ENCODE data around the gene HYAL3.

The HYAL3 gene

GRCh38 chr3:50337175-50337861, 38.1 kb upstream of the HYAL3 start:
- H3K9me3 ChIP-seq (ENCODE audit: insufficient read depth, low read length): no peaks in the 10 kb centered on the region
- peaks cover 11% of the 10 kb centered on the region for H3K27me3 ChIP-seq (ENCODE audit: insufficient read depth, insufficient read length)
- H3K9ac ChIP-seq (ENCODE audit: insufficient read length, low read depth): peak overlapping the region; percentile 98
- TF ChIP-seq SUZ12 (IDR thresholded peaks at IDR 0.05; ENCODE audit: extremely low read depth, insufficient read depth, insufficient read length) (no peak), ZNF274 (IDR thresholded peaks at IDR 0.05; ENCODE audit: low read depth, low read length) (no peak), YY1 (IDR thresholded peaks at IDR 0.05; ENCODE audit: insufficient read depth, insufficient read length) (no peak)
- DNase-seq (ENCODE audit: low read depth, low spot score): peak; percentile 99
- peak overlapping the region; percentile 96 for H3K4me3 ChIP-seq (ENCODE audit: insufficient read length, low read depth)
- H3K4me1 ChIP-seq (ENCODE audit: insufficient read depth, insufficient read length): peaks cover 10% of the 10 kb centered on the region
- H3K36me3 ChIP-seq (ENCODE audit: insufficient read depth, insufficient read length, low read length): peaks cover 41% of the 10 kb centered on the region

- TF ChIP-seq YY1 (IDR thresholded peaks at IDR 0.05; ENCODE audit: insufficient read depth, insufficient read length): no peak
- TF ChIP-seq SUZ12 (IDR thresholded peaks at IDR 0.05; ENCODE audit: extremely low read depth, insufficient read depth, insufficient read length): no peak
- no peak for TF ChIP-seq ZNF274 (IDR thresholded peaks at IDR 0.05; ENCODE audit: low read depth, low read length)
- peak overlapping the region; percentile 96 for H3K4me3 ChIP-seq (ENCODE audit: insufficient read length, low read depth)
- DNase-seq (ENCODE audit: low read depth, low spot score): no peak
- H3K36me3 ChIP-seq (ENCODE audit: insufficient read depth, insufficient read length, low read length): peaks cover 48% of the 10 kb centered on the region
- peaks cover 8% of the 10 kb centered on the region for H3K4me1 ChIP-seq (ENCODE audit: insufficient read depth, insufficient read length)
- H3K9me3 ChIP-seq (ENCODE audit: insufficient read depth, low read length): no peaks in the 10 kb centered on the region
- peak overlapping the region; percentile 98 for H3K9ac ChIP-seq (ENCODE audit: insufficient read length, low read depth)
- peaks cover 9% of the 10 kb centered on the region for H3K27me3 ChIP-seq (ENCODE audit: insufficient read depth, insufficient read length)
Observed at GRCh38 chr3:50336452-50337174, 37.4 kb upstream of the HYAL3 start.

- no peak for TF ChIP-seq ZNF274 (IDR thresholded peaks at IDR 0.05; ENCODE audit: low read depth, low read length)
- TF ChIP-seq YY1 (IDR thresholded peaks at IDR 0.05; ENCODE audit: insufficient read depth, insufficient read length): no peak
- TF ChIP-seq SUZ12 (IDR thresholded peaks at IDR 0.05; ENCODE audit: extremely low read depth, insufficient read depth, insufficient read length): no peak
- no peak overlapping the region for H3K4me3 ChIP-seq (ENCODE audit: insufficient read length, low read depth)
- H3K9ac ChIP-seq (ENCODE audit: insufficient read length, low read depth): peak overlapping the region; percentile 57
- peaks cover 69% of the 10 kb centered on the region for H3K36me3 ChIP-seq (ENCODE audit: insufficient read depth, insufficient read length, low read length)
- no peaks in the 10 kb centered on the region for H3K9me3 ChIP-seq (ENCODE audit: insufficient read depth, low read length)
- H3K4me1 ChIP-seq (ENCODE audit: insufficient read depth, insufficient read length): peaks cover 4% of the 10 kb centered on the region
- no peak for DNase-seq (ENCODE audit: low read depth, low spot score)
- no peaks in the 10 kb centered on the region for H3K27me3 ChIP-seq (ENCODE audit: insufficient read depth, insufficient read length)
Observed at GRCh38 chr3:50334339-50335075, 35.3 kb upstream of the HYAL3 start.

GRCh38 chr3:50333744-50334328, 34.6 kb upstream of the HYAL3 start:
- TF ChIP-seq ZNF274 (IDR thresholded peaks at IDR 0.05; ENCODE audit: low read depth, low read length): no peak
- TF ChIP-seq SUZ12 (IDR thresholded peaks at IDR 0.05; ENCODE audit: extremely low read depth, insufficient read depth, insufficient read length): no peak
- no peak for TF ChIP-seq YY1 (IDR thresholded peaks at IDR 0.05; ENCODE audit: insufficient read depth, insufficient read length)
- no peaks in the 10 kb centered on the region for H3K9me3 ChIP-seq (ENCODE audit: insufficient read depth, low read length)
- peaks cover 75% of the 10 kb centered on the region for H3K36me3 ChIP-seq (ENCODE audit: insufficient read depth, insufficient read length, low read length)
- no peak overlapping the region for H3K9ac ChIP-seq (ENCODE audit: insufficient read length, low read depth)
- peaks cover 4% of the 10 kb centered on the region for H3K4me1 ChIP-seq (ENCODE audit: insufficient read depth, insufficient read length)
- H3K27me3 ChIP-seq (ENCODE audit: insufficient read depth, insufficient read length): no peaks in the 10 kb centered on the region
- no peak for DNase-seq (ENCODE audit: low read depth, low spot score)
- no peak overlapping the region for H3K4me3 ChIP-seq (ENCODE audit: insufficient read length, low read depth)

- no peak overlapping the region for H3K9ac ChIP-seq (ENCODE audit: insufficient read length, low read depth)
Observed at GRCh38 chr3:50331364-50331907, 32.2 kb upstream of the HYAL3 start.

GRCh38 chr3:50330330-50330729, 31.1 kb upstream of the HYAL3 start:
- Histone ChIP-seq H3K4me1 (ENCODE audit: insufficient read depth, insufficient read length) (no peaks in the 10 kb centered on the region), H3K9me3 (ENCODE audit: insufficient read depth, low read length) (no peaks in the 10 kb centered on the region), H3K9ac (ENCODE audit: insufficient read length, low read depth) (no peak overlapping the region), H3K27me3 (ENCODE audit: insufficient read depth, insufficient read length) (no peaks in the 10 kb centered on the region), H3K36me3 (ENCODE audit: insufficient read depth, insufficient read length, low read length) (peaks cover 80% of the 10 kb centered on the region), H3K4me3 (ENCODE audit: insufficient read length, low read depth) (no peak overlapping the region)
- TF ChIP-seq SUZ12 (IDR thresholded peaks at IDR 0.05; ENCODE audit: extremely low read depth, insufficient read depth, insufficient read length): no peak
- TF ChIP-seq YY1 (IDR thresholded peaks at IDR 0.05; ENCODE audit: insufficient read depth, insufficient read length): no peak
- no peak for TF ChIP-seq ZNF274 (IDR thresholded peaks at IDR 0.05; ENCODE audit: low read depth, low read length)
- DNase-seq (ENCODE audit: low read depth, low spot score): no peak

More at GRCh38 chr3:50331364-50331907, 32.2 kb upstream of the HYAL3 start:
- H3K36me3 ChIP-seq (ENCODE audit: insufficient read depth, insufficient read length, low read length): peaks cover 80% of the 10 kb centered on the region
- no peaks in the 10 kb centered on the region for H3K4me1 ChIP-seq (ENCODE audit: insufficient read depth, insufficient read length)
- DNase-seq (ENCODE audit: low read depth, low spot score): no peak
- no peak overlapping the region for H3K4me3 ChIP-seq (ENCODE audit: insufficient read length, low read depth)
- H3K9me3 ChIP-seq (ENCODE audit: insufficient read depth, low read length): no peaks in the 10 kb centered on the region
- H3K27me3 ChIP-seq (ENCODE audit: insufficient read depth, insufficient read length): no peaks in the 10 kb centered on the region
- TF ChIP-seq YY1 (IDR thresholded peaks at IDR 0.05; ENCODE audit: insufficient read depth, insufficient read length): no peak
- no peak for TF ChIP-seq ZNF274 (IDR thresholded peaks at IDR 0.05; ENCODE audit: low read depth, low read length)
- no peak for TF ChIP-seq SUZ12 (IDR thresholded peaks at IDR 0.05; ENCODE audit: extremely low read depth, insufficient read depth, insufficient read length)
